Head of caudate nucleus (tissue), 42 donors: Measurements from ENCODE around the gene UTRN.

Source experiments
- DNase-seq, 42 donors: peaks; one replicate each; pipeline versions ENCODE4 v3.0.0 to v3.0.0-alpha.2; 2020 to 2021; ENCODE audit warnings: mixed read lengths in 7 of 42
- intact Hi-C: fragments of 100-400 bp; cut with DNase I; formaldehyde crosslinking; loops from one replicate; pipeline ENCODE4 v1.15.0; 2022

Gene UTRN

DNA sequence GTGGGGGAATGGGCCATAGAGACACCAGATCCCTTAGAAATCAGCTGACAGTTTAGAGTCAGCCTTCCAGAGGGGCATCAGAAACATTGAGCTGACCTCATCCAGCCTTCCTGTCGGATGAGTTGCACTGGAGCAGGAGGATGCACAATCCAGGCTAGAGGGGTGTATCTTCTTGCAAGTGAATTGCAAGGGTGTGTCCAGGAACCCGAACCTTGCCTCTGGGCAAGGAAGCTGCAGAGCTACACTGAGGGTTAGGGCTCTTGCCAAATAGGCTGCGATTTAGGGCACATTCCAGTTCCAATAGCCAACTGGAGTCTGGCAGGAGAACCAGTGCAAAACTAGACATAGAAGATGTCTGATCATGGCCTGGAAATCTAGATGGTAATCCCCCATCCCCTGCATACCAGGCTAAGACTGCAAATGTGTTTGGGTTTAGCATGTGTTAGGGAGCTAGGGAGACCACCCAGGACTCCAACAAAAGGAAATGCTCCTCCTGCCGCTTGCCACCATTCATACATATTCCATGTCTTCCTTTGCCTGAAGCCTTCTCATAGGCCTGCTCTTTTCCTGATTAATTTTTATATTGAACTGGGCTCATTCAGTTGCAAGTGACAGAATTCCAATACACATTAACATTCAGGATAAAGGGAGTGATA, 6.3 kb upstream of the UTRN start:
- intact Hi-C loops, result no loop called here
- DNase-seq, result no peak

DNA sequence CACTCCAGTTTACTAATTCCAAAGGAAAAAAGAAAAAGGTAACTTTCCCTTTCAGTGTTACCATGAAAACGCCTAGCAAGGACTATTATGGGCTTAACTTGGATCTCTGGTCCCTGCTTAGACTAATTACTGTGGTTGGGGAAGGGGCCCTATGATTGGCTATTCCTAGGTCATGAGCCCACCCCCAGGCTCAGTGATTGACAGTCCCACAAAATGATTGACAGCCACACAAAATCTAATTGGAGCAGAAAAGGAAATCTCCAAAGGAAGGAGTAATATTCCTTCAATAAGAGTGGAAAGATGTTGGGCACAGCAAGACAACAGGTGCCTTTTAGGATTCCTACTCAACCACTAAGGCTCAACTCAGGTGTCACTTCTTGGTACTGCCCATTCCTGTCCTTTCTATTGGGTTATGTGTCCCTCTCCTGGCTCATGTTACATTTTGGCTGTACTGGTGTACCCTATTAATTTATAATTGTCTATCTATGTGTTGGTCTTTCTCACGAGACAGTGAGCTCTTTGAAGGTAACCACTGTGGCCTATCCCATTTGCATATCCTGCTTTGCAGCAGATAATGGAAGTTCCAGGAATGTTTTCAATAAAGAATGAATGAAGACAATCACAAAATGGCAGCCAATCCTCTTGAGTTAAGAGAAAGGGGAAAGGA, 5.5 kb upstream of the UTRN start:
- DNase-seq, result no peak
- intact Hi-C loops, result no loop called here

DNA sequence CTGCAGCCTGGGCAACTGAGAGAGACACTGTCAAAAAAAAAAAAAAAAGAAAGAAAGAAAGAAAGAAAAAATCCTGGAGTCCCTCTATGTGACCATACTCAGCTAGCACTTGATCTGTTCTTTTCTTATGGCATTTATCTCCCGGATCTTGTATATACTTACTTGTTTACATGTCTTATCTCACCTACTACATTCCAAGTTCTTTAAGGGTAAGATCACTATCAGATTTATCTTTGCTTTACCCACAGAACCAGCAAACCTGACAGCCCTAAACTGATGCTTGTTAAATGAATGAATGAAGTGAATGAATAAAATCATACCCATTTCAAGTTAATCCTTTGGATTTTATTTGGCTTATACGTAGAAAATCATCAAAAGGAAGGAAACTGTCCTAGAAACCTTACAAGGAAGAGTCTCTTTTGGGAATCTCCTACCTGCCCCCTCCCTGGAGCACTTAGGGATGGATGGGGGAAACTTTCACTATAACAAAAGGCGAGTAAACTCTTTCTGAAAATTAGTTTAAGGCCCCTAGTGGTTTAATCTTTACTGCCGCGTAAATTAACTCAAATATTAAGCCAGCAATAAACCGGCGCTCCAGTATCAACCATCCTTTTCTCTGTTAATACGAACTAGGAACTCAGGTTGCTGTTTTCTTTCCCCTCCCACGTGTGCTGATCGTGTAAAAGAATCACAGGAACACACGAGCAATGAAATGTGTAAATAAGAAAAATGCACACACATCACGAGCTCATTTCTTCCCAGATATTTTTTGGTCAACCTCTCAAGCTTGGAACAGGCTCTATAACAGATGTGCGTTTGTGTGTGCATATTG, 1.3 kb upstream of the UTRN start:
- intact Hi-C loops, result no loop called here

DNA sequence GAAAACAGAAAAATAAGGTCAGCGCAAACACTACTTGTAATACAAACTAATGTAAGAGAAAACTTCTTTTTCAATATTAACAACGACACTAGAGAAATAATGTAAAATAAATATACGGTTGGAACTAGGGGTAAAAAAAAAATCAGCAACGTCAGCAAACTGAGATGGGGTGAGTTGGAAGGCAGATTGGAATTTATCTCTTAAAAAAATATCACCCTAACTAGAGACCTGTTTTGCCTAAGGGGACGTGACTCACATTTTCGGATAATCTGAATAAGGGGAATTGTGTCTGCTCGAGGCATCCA, 705 bp upstream of the UTRN start:
- no peak for DNase-seq
- intact Hi-C loops, result no loop called here

More for the DNA sequence above, 1.3 kb upstream of the UTRN start:
- no peak for DNase-seq

DNA sequence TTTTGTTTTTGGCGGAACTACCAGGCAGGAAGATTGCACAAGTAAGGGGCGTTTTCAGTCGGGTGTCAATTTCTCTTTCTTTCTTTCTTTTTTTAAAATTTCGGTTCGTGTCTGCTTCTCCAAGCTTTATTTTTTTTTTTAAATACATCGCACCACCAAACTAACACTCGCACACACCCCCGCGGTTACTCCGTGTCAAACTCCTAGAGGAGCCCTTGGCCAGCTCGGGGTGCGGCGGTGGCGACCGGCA, 338 bp downstream of the UTRN start:
- intact Hi-C loops, result no loop called here
- DNase-seq, result no peak

DNA sequence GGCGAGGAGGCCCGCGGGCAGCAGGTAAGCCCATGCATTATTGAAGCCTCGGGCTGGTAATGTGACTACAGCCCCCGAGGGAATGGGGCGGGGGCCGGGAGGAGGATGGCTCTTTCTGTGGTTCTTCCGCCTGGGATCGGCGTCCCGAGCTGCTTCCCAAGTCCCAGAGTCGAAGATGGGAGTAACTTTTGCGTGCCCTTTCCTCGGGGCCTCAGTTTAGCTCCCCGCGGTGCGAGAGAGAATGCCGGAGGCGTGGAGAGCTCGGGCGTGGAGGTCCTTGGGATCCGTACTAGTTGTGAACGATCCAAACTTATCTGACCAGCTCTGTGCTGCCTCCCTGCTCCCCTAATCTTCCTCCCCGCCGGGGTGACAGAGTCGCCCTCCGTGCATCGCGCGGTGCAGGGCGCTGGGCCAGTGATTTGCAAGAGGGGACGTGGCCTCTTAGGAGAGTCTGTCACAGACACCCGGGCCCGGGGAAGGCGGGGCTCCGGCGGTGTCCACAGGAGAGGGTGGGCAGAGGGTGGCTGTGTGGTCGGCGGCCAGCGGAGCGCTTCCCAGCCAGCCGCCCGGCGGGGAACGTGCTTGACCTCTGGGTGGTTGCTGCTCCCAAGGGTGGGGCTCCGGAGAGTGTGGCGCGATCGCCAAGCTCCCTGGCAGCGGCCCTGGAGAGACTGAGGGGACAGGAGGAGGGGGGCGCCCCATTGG, 815 bp downstream of the UTRN start:
- intact Hi-C loops, result no loop called here

DNA sequence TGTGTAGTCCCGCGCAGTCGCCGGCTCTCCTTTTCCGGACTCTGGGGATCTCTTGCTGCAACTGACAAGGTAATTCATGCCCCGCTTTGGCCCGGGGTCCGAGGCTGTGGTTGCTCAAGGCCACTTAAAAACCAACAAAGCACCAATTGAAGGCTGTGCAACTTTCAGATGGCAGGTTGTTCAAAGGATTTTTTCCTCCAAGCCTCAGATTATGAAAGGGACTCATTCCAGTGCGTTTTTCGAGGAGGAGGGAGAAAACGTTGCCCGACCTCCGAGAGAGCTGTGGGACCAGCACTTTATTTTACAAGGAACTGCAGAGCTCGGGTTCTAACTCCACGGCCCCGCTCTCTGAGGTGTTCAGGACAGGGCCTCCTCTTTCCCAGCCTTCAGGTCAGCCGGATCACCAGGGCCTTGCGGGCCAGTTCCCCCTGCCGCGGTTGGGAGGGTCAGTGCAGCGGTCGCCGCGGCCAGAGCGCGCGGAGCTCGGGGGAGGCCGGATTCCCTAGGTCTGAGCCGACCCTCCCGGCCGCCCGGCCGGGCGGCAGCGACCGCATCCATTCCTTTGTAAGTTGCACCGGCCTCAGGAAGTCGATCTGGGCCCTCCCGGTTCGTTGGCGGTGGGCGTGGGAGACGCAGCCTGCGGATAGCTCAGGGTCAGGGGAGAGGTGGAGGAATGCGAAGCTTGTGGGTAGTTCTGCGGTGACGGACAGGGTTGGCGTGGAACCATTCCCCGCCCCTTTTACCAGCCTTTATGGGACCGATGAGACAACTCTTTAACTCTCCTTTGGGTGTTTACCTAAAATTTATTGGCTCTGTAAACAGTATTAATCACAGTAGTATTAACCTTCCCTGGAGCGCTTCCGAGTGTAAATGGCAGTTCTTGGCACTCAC, 1.6 kb downstream of the UTRN start:
- intact Hi-C loops, result no loop called here
- DNase-seq, result peak in 22 of 42 donors; percentile 2 to 48 (median 18)

More for the DNA sequence above, 815 bp downstream of the UTRN start:
- peak in 41 of 42 donors; percentile 2 to 70 (median 39) for DNase-seq

DNA sequence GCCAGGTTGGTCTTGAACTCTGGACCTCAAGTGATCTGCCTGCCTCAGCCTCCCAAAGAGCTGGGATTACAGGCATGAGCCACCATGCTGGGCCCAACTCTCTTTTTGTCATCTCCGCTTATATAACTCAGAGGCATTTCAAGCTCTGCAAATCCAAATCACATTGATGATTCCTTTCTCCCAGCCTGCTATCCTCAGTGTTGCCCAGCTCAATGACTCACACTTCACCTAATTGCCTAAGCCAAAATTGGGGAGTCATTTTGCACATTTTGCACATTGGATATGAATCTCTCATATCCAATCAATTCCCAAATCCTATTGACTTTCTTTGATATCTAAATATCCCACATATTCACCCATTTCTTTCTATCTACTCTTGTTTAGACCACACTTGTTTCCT, 3.9 kb downstream of the UTRN start:
- intact Hi-C loops, result no loop called here
- no peak for DNase-seq

DNA sequence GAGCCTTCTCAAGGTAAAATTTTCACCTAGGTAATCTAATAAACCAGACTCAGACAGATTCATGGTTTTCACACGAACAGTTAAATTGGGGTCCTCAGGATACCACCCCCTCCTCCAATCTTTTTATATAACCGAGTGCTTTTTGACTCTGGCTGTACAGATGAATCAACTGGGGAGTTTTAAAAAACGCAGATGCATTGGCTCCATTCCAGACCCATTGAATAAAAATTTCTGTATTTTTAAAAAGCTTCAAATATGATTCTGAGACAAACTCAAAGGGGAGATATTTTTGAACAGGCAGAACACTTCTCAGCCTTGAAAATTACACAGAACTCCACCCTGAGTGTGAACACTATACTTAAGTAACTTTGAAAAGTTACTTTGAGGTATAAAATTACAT, 7.2 kb downstream of the UTRN start:
- DNase-seq, result no peak
- intact Hi-C loops, result no loop called here

DNA sequence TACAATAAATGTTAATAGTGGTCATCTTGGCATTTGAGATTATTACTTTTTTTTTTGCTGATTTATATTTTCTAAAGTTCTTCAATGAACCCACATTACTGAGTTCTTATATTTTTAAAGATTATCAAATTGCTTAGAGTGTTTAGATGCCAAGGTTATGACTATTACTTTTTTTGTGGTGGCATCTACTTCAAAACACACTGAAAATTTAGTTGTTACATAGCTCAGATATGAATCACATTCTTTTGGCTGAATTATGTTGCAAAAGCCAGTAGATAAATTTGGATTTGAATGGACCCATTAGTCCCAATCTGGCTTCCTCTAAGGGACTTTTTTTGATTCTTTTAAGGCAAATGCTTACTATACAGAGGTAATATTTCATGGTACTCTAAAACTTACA, 8.9 kb downstream of the UTRN start:
- no peak for DNase-seq
- intact Hi-C loops, result no loop called here

DNA sequence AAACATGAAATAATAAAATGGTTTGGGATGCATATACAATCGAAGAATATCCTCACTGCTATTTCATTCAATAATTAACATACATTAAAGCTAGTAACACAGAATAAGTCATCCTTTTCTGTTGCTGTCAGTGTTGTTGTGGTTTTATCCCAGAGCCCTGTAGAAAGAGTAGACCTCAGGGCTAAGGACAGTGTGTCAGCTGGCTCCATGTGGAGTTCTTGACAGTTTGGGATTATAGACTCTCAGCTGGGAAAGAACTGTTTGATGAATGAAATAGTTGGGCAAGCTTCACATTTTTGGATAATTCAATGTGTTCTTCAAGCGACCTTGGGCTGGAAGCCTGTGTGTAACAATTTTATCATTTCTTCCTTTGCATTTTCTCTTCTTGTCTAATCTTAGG, 10.1 kb downstream of the UTRN start:
- no peak for DNase-seq
- intact Hi-C loops, result no loop called here

DNA sequence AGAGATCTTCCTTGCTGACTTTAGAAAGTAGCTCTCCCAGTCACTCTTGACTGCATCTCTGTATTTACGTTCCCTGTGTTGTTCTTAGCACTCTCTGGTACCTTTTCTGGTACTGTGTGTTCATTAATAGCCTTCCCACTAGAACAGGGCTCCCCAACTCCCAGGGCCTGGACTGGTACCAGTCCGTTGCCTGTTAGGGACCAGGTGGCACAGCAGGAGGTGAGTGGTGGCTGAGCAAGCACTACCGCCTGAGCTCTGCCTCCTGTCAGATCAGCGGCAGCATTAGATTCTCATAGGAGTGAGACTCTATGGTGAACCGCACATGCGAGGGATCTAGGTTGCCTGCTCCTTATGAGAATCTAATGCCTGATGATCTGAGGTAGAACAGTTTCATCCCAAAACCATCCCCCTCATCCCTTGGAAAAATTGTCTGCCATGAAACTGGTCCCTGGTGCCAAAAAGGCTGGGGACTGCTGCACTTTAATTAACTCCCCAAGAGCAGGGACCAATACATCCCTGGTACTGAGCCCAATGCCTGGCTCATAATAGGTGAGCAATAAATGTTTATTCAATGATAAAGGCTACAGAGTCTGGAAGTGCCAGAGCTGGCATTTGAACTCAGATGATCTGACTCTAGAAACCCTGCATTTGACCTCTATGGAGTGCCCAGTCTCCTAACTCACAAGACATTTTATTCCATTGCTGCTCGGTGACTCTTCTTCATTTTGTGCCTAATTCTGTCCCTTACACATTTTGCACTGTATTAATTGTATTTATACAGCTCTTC, 11.0 kb downstream of the UTRN start:
- intact Hi-C loops, result no loop called here
- DNase-seq, result no peak

DNA sequence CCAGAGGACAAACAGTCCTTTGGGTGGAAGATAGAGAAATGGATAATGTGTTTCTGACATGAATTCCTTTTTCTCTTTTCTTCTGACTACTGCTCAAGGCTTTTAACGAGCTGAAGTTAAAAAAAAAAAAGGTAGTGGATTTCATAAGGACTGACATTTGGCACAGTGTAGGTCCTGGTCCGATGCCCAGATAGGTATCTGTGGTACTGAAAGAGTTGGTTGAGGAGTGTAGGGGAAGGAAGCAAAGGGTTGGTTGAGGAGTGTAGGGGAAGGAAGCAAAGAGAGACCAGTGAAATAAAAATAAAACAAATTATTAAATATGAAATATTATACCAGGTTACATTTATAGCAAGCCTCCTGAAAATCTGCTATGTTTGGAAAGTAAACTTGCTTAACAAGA, 11.8 kb downstream of the UTRN start:
- DNase-seq, result no peak
- intact Hi-C loops, result no loop called here

DNA sequence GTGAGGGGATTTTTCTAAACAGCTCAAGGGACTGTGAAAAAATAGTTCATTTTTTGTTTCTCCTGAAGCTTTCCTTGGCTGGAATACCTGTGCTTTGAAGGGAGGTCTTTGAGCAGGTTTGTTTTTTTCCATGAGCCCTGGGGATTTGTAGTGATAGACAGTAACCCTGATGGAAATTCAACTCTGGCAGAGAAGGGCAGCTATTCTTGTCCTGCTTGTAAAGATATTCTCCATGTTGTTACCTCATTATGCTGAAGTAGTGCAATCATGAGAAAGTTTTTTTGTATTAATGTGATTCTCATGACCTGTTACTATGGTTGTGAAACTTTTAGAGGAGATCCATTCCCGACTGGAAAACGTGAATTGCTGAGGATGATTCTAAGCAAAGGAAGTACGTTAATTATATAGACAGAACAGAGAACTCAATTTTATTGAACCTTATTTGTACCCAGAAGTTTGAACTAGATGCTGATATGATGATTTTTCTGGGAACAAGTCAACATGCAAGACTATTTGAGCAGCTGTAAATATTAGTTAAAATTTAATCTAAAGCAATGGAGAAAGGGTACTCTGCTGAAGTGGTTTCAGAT, 12.5 kb downstream of the UTRN start:
- DNase-seq, result no peak
- intact Hi-C loops, result no loop called here

DNA sequence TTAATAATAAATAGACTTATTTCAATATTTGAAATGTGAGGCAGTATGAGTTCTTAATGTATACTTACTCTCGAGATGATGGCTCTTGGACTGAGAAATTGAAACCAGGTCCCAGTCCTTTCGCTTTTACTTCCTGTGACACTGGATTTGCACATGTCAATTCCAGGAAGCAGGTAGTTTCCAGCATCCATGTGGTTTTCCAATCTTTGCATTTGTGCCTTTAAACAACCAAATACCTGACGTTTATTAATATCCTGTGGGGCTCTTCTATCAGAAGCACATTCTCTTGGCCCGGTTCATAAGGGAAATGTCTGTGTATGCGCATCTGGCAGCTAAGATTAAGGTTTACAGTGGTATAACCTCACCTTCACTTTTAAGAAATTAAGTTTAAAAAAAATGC, 13.1 kb downstream of the UTRN start:
- intact Hi-C loops, result no loop called here
- DNase-seq, result no peak

DNA sequence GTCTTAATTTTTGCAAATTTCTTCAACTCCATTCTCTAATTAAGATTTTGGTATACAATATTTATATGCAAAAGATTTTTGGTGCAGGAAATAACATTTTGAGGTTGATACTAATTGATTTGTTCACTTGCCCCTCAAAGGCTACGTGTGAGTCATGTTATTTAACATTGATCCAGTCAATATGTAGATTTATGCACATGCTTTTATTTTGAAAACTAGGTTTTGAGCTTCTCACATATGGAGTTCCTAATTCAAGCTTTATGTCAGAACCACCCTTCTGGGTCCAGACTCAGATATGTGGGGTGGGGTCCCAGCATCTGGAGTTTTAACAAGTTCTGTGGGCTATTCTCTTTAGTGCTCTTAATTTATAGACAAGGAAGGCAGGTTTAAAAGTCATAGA, 13.8 kb downstream of the UTRN start:
- intact Hi-C loops, result no loop called here
- no peak for DNase-seq

DNA sequence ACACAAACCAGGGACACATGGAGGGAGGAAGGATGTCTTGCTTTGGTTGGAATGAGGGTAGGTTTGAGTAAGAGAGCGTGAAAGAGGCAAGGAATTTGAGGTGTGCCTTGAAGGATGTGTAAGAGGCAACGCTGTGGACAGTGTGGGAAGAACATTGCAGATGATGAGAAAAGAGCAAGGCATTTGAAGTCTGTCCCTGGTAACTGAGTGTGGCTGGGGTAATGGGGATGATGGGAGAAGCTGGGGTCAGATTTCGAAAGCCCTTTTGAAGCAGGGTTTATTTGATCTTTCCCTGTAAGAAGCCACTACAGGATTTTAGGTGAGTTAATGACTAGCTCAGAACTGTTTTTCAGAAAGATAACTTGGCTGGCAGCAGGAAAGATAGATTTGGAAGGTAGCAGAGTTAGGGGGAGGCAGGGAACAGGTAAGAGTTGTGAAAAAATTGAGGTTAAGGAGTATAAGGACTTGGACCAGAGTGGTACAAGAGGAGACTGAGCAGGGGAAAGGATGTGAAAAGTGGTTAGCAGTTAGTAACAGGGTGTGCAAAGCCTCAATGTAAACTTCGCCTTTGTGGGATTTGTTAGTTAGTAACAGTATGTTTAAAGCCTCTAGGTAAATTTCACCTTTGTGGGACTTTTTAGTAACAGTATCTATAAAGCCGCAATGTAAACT, 17.7 kb downstream of the UTRN start:
- intact Hi-C loops, result no loop called here
- DNase-seq, result no peak
